ENCODE results near the gene LZTS3. TPM values are rescaled to one million over a fixed set of nuclear protein-coding genes. Genes with fewer than 3 reads are reported as not detected.

LZTS3 gene
- total RNA-seq, 4 donors from 2014 or later, result 9.0 to 13.5 (median 9.7) TPM

DNA sequence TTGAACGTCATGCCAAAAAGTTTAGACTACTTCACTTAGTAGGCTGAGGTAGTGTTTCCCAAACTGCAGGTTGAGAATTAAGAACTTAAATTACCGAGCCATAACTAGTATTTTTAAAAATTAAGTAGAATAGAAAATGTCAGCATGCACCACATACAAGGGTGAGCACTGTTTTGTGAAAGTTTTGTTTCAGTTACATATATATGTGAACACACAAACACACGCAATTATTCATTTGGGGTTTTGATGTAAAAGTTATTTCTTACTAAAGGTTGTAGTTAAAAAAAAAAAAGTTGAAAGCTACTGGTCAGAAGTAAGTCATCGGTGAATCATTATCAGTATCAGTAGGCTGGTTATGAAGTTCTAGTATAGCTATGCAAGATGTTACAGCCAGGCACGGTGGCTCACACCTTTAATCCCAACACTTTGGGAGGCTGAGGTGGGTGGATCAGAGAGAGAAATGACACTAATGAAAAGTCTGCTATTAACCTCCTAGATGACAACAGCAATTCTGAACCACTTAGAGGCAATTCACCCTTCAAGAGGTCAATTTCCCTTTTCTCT lies 37.8 kb downstream of the LZTS3 start:
- TF ChIP-seq, protein P1, sequence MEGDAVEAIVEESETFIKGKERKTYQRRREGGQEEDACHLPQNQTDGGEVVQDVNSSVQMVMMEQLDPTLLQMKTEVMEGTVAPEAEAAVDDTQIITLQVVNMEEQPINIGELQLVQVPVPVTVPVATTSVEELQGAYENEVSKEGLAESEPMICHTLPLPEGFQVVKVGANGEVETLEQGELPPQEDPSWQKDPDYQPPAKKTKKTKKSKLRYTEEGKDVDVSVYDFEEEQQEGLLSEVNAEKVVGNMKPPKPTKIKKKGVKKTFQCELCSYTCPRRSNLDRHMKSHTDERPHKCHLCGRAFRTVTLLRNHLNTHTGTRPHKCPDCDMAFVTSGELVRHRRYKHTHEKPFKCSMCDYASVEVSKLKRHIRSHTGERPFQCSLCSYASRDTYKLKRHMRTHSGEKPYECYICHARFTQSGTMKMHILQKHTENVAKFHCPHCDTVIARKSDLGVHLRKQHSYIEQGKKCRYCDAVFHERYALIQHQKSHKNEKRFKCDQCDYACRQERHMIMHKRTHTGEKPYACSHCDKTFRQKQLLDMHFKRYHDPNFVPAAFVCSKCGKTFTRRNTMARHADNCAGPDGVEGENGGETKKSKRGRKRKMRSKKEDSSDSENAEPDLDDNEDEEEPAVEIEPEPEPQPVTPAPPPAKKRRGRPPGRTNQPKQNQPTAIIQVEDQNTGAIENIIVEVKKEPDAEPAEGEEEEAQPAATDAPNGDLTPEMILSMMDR (IDR thresholded peaks at IDR 0.05), result no peak
- TF ChIP-seq POLR2AphosphoS5 (IDR thresholded peaks at IDR 0.05) (no peak), POLR2A (IDR thresholded peaks at IDR 0.05) (no peak), EP300 (IDR thresholded peaks at IDR 0.05; ENCODE audit: low read depth) (no peak)
- 91 to 92% methylated on average over 4 to 5 of the region's 5 CpGs for WGBS, 2 donors (ENCODE audit: low coverage in 1 of 2)

DNA sequence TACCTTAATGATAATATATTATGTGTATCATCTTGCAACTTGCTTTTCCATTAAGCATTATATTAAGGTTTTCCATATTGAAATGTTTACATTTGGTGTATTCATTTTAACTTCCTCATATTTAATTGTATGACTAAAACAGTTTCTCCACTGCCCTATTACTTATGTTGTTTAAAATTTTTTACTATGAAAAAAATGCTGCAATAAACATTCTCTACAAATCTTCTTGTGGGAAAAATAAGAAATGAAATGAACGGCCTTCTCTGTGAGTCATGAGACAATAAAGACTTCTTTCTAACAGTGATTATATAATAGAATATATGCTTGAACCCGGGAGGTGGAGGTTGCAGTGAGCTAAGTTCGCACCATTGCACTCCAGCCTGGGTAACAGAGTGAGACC lies 39.2 kb downstream of the LZTS3 start:
- WGBS, 2 donors (ENCODE audit: low coverage in 1 of 2), result 70 to 89% methylated on average over 3 of the region's 3 CpGs
- no peak overlapping the region for H3K4me3 ChIP-seq
- H3K4me1 ChIP-seq, result no peaks in the 10 kb centered on the region
- no peak for DNase-seq
- TF ChIP-seq POLR2A (IDR thresholded peaks at IDR 0.05) (no peak), EP300 (IDR thresholded peaks at IDR 0.05; ENCODE audit: low read depth) (no peak), POLR2AphosphoS5 (IDR thresholded peaks at IDR 0.05) (no peak)
- TF ChIP-seq, protein P1 (IDR thresholded peaks at IDR 0.05), result no peak
- no peaks in the 10 kb centered on the region for H3K9me3 ChIP-seq
- no peaks in the 10 kb centered on the region for H3K36me3 ChIP-seq
- H3K27ac ChIP-seq, result no peak overlapping the region
- in situ Hi-C loops (cut with MboI; ENCODE audit: low pct_ligation_motif_present in 1 of 4, low pct_unique_long_range_greater_than_20kb in 1 of 4, low sequenced_read_pairs in 3 of 4), result no loop called here
- intact Hi-C loops (cut with DNase I; ENCODE audit: low total_unique reads), result no loop called here
- no peaks in the 10 kb centered on the region for H3K27me3 ChIP-seq

More for the DNA sequence above, 37.8 kb downstream of the LZTS3 start:
- no peak for DNase-seq
- Histone ChIP-seq H3K27ac (no peak overlapping the region), H3K4me1 (no peaks in the 10 kb centered on the region), H3K27me3 (no peaks in the 10 kb centered on the region), H3K9me3 (no peaks in the 10 kb centered on the region), H3K4me3 (no peak overlapping the region), H3K36me3 (no peaks in the 10 kb centered on the region)
- in situ Hi-C loops (cut with MboI; ENCODE audit: low pct_ligation_motif_present in 1 of 4, low pct_unique_long_range_greater_than_20kb in 1 of 4, low sequenced_read_pairs in 3 of 4), result no loop called here
- intact Hi-C loops (cut with DNase I; ENCODE audit: low total_unique reads), result no loop called here

DNA sequence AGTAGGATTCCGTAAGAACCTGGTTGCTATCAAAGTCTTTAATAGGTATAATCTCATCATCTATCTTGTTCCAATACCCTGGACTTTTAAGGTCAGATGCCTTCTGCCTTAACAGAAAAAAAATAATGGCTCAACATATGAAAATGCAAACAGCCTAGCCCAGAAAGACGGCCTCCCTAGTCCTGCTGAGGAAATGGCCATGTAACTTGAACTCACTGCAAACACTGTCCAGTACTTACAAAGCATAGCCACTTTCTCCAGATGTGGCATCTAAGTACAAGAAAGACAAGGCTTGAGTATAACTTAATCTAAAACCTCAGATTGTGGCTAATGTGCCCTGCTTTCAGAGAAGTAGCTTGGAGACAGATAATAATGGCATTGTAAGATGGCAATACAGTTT lies 40.2 kb downstream of the LZTS3 start:
- Histone ChIP-seq H3K27ac (no peak overlapping the region), H3K4me1 (no peaks in the 10 kb centered on the region), H3K4me3 (no peak overlapping the region), H3K36me3 (no peaks in the 10 kb centered on the region), H3K9me3 (no peaks in the 10 kb centered on the region), H3K27me3 (no peaks in the 10 kb centered on the region)
- 78 to 90% methylated on average over 2 of the region's 2 CpGs for WGBS, 2 donors (ENCODE audit: low coverage in 1 of 2)
- no peak for DNase-seq
- intact Hi-C loops (cut with DNase I; ENCODE audit: low total_unique reads), result no loop called here
- TF ChIP-seq EP300 (IDR thresholded peaks at IDR 0.05; ENCODE audit: low read depth) (no peak), POLR2A (IDR thresholded peaks at IDR 0.05) (no peak), POLR2AphosphoS5 (IDR thresholded peaks at IDR 0.05) (no peak)
- TF ChIP-seq, protein P1 (IDR thresholded peaks at IDR 0.05), result no peak
- in situ Hi-C loops (cut with MboI; ENCODE audit: low pct_ligation_motif_present in 1 of 4, low pct_unique_long_range_greater_than_20kb in 1 of 4, low sequenced_read_pairs in 3 of 4), result no loop called here

DNA sequence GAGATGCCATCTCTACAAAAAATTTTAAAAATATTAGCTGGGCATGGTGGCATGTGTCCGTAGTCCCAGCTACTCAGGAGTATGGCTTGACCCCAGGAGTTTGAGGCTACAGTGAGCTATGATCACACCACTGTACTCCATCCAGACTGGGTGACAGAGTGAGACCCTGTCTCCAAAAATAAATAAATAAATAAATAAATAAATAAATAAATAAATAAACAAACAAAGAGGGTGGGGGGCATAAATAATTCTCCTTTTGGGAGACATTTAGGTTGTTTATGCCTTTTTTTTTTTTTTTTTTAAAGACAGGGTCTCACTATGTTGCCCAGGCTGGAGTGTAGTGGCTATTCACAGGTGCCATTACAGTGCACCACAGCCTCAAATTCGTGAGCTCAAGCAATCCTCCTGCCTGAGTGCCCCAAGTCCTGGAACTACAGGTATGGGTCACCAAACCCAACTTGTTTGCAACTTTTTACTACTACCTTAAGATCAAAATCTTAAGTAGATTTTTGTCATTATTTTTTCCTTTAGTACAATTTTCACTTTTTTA lies 43.2 kb downstream of the LZTS3 start:
- Histone ChIP-seq H3K4me1 (no peaks in the 10 kb centered on the region), H3K4me3 (no peak overlapping the region), H3K9me3 (no peaks in the 10 kb centered on the region), H3K27me3 (no peaks in the 10 kb centered on the region), H3K36me3 (no peaks in the 10 kb centered on the region), H3K27ac (no peak overlapping the region)
- in situ Hi-C loops (cut with MboI; ENCODE audit: low pct_ligation_motif_present in 1 of 4, low pct_unique_long_range_greater_than_20kb in 1 of 4, low sequenced_read_pairs in 3 of 4), result no loop called here
- WGBS, 2 donors (ENCODE audit: low coverage in 1 of 2), result 83 to 91% methylated on average over 1 to 2 of the region's 2 CpGs
- intact Hi-C loops (cut with DNase I; ENCODE audit: low total_unique reads), result no loop called here
- no peak for DNase-seq
- TF ChIP-seq EP300 (IDR thresholded peaks at IDR 0.05; ENCODE audit: low read depth), result no peak
- TF ChIP-seq, protein P1 (IDR thresholded peaks at IDR 0.05), result no peak
- TF ChIP-seq POLR2A (IDR thresholded peaks at IDR 0.05), result no peak
- TF ChIP-seq POLR2AphosphoS5 (IDR thresholded peaks at IDR 0.05), result no peak
